ENCODE data around the gene JPH4.

GRCh38 chr14:23545740-23546365 lies 32.7 kb downstream of the JPH4 start:
- no peak for TF ChIP-seq CTCF (IDR thresholded peaks at IDR 0.05; ENCODE audit: low read length)
- no peak for TF ChIP-seq EZH2 (IDR thresholded peaks at IDR 0.05; ENCODE audit: borderline replicate concordance, low read length)
